Nephron progenitor cell (in vitro differentiated cells): ENCODE data around the gene AP2M1.
"Not testable (repeated sequence)": the region's sequence is repeated elsewhere in the genome, so short reads cannot be mapped to it uniquely, and the experiment has no call there.

Source experiments
- DNase-seq: peaks from one replicate; pipeline ENCODE4 v3.0.0; 2021
- H3K27ac Mint-ChIP-seq: 2 replicates; pipeline ENCODE4 v1.8.0; 2021; ENCODE audit warnings: mild to moderate bottlenecking, moderate library complexity, mixed read lengths
- H3K27me3 Mint-ChIP-seq: 2 replicates; pipeline ENCODE4 v1.8.0; 2021; ENCODE audit warnings: mild to moderate bottlenecking, low read depth, mixed read lengths; ENCODE audit not compliant: poor library complexity
- H3K36me3 Mint-ChIP-seq: 2 replicates; pipeline ENCODE4 v1.8.0; 2021; ENCODE audit warnings: low read depth, mixed read lengths
- H3K4me1 Mint-ChIP-seq: 2 replicates; pipeline ENCODE4 v1.8.0; 2021; ENCODE audit warnings: mixed read lengths
- H3K4me3 Mint-ChIP-seq: 2 replicates; pipeline ENCODE4 v1.8.0; 2021; ENCODE audit warnings: mild to moderate bottlenecking, moderate library complexity, mixed read lengths
- H3K9me3 Mint-ChIP-seq: 2 replicates; pipeline ENCODE4 v1.8.0; 2021; ENCODE audit warnings: mild to moderate bottlenecking, moderate library complexity, mixed read lengths
- TF ChIP-seq, protein P1 (sequence below): fragments of 200-600 bp; sonication (generic); IDR thresholded peaks from 2 replicates; pipeline ENCODE4 v1.5.0; 2021; ENCODE audit warnings: antibody characterized with exemption

AP2M1 gene

DNA sequence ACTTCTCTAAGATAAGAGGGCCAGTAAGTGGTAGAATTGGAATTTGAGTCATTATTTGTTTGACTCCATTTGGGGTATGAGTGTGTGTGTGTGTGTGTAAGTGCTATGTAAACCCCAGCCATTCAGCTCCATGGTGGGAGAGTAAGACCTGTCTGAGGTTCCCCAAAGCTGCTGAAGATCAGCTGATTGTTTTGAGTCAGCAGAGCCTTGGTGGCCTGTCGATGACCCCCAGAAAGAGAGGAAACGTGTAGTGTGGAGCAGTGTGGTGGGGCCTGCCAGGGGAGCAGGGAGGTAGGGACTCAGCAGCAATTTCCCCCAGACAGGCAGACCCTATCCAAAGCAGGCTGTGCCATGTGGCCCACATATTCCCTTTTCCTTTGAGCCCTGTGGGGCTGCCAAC lies 14.2 kb upstream of the AP2M1 start:
- peaks cover 32% of the 10 kb centered on the region for H3K36me3 Mint-ChIP-seq
- H3K27ac Mint-ChIP-seq, result no peak overlapping the region
- H3K4me3 Mint-ChIP-seq, result no peak overlapping the region
- TF ChIP-seq, protein P1, sequence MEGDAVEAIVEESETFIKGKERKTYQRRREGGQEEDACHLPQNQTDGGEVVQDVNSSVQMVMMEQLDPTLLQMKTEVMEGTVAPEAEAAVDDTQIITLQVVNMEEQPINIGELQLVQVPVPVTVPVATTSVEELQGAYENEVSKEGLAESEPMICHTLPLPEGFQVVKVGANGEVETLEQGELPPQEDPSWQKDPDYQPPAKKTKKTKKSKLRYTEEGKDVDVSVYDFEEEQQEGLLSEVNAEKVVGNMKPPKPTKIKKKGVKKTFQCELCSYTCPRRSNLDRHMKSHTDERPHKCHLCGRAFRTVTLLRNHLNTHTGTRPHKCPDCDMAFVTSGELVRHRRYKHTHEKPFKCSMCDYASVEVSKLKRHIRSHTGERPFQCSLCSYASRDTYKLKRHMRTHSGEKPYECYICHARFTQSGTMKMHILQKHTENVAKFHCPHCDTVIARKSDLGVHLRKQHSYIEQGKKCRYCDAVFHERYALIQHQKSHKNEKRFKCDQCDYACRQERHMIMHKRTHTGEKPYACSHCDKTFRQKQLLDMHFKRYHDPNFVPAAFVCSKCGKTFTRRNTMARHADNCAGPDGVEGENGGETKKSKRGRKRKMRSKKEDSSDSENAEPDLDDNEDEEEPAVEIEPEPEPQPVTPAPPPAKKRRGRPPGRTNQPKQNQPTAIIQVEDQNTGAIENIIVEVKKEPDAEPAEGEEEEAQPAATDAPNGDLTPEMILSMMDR, result no peak
- H3K4me1 Mint-ChIP-seq, result peaks cover 38% of the 10 kb centered on the region
- no peak for DNase-seq
- H3K9me3 Mint-ChIP-seq, result no peaks in the 10 kb centered on the region
- H3K27me3 Mint-ChIP-seq, result peaks cover 5% of the 10 kb centered on the region

DNA sequence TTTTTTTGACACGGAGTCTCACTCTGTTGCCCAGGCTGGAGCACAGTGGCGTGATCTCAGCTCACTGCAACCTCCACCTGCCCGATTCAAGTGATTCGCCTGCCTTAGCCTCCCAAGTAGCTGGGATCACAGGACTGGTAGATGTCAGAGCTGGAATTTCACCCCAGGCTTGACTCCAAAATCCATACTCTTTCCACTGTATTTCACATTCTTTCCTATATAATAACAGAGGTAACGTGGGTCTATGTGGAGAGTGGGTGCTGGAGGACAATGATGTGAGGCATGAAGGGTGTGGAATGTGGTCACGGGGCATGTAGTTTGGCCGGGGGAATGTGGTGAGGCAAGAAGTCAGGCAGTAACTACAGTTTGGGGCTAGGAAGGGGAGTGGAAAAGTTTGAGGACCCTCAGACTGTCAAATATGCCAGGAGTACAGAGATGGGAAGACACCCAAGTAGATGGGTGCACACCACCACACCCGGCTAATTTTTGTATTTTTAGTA lies 12.0 kb upstream of the AP2M1 start:
- H3K4me3 Mint-ChIP-seq, result not testable (repeated sequence)
- peaks cover 29% of the 10 kb centered on the region for H3K4me1 Mint-ChIP-seq

DNA sequence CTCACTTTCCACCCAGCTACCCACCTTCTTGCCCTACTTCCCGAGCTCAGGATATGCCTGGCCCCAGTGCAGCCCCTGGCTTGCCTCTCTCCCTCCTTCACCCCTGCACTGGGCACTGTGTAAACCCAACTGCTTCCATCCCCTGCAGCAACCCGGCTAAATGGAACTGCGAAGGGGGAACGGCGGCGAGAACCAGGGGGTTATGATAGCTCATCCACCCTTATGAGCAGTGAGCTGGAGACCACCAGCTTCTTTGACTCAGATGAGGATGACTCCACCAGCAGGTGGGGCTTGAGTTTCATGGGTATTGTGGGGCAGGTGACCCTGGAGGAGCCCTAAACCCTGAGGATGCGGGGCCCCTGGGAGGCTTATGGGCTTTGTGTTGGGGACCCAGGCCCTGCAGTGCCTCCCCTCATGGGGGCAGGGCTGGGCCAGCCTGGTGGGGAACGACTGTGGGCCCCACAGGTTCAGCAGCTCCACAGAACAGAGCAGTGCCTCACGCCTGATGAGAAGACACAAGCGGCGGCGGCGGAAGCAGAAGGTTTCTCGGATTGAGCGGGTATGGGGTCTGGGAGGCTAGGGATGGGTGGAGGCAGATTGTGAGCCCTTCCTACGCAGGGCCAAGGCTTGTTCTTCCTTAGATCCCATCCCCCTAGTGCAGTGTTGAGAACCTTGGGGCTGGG lies 9.9 kb upstream of the AP2M1 start:
- Mint-ChIP-seq H3K9me3 (no peaks in the 10 kb centered on the region), H3K4me3 (no peak overlapping the region), H3K36me3 (peaks cover 53% of the 10 kb centered on the region), H3K4me1 (peaks cover 19% of the 10 kb centered on the region), H3K27me3 (peaks cover 2% of the 10 kb centered on the region), H3K27ac (no peak overlapping the region)
- TF ChIP-seq, protein P1, result no peak
- DNase-seq, result no peak

More for the DNA sequence above, 12.0 kb upstream of the AP2M1 start:
- not testable (repeated sequence) for H3K27me3 Mint-ChIP-seq, H3K9me3 Mint-ChIP-seq, DNase-seq, H3K27ac Mint-ChIP-seq
- H3K36me3 Mint-ChIP-seq, result peaks cover 52% of the 10 kb centered on the region

DNA sequence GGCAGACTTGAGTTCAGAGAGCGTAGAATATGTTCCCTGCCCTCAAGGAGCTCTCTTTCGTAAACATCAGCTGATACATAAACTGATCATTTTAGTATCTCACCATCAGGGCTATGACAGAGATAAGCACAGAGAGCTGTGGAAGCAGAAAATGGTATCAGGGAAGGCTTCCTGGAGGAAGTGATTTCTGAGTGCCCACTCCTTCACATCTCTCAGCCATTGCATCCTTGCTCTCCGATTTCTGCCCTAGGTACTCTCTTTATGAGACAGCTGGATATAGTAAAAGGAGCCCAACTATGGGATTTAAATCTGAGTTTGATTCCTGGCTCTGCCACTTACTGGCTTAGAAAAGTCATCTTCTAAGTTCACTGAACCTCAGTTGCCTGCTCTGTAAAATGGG lies 9.1 kb upstream of the AP2M1 start:
- no peak for DNase-seq
- H3K9me3 Mint-ChIP-seq, result no peaks in the 10 kb centered on the region
- H3K27me3 Mint-ChIP-seq, result peaks cover 2% of the 10 kb centered on the region
- no peak overlapping the region for H3K4me3 Mint-ChIP-seq
- peaks cover 53% of the 10 kb centered on the region for H3K36me3 Mint-ChIP-seq
- H3K27ac Mint-ChIP-seq, result no peak overlapping the region
- H3K4me1 Mint-ChIP-seq, result peaks cover 12% of the 10 kb centered on the region
- TF ChIP-seq, protein P1, result no peak

DNA sequence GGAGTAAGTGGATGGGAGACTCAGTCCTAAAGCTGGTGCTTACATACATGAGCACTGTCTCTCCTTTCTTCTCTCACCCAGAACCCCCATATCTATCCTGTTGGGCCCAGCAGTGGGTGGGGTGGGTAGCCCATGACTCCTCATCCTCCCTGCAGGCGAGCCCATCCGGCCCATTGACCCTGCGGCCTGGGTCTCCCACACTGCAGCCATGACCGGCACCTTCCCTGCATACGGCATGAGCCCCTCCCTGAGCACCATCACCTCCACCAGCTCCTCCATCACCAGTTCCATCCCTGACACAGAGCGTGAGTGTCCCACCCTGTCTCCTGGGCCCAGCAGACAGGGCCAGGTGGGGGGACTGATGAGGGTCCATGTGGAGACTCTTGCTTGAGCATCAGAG lies 8.0 kb upstream of the AP2M1 start:
- H3K27me3 Mint-ChIP-seq, result peaks cover 2% of the 10 kb centered on the region
- H3K36me3 Mint-ChIP-seq, result peaks cover 60% of the 10 kb centered on the region
- no peak for DNase-seq

DNA sequence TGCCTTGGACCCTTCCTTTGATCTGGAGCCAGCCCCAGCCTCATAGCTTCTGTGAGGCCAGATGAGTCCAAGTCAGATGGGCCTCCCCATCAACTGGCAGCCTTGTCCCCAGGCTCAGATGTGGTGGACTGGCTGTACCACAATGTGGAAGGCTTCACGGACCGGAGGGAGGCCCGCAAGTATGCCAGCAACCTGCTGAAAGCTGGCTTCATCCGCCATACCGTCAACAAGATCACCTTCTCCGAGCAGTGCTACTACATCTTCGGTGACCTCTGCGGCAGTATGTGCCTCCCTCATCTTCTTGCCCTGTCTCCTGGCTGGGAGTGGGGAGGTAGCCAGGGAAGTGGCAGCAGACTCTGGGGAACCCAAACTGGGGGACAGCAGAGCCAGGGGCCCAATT lies 6.9 kb upstream of the AP2M1 start:
- DNase-seq, result no peak
- Mint-ChIP-seq H3K27ac (no peak overlapping the region), H3K9me3 (no peaks in the 10 kb centered on the region), H3K36me3 (peaks cover 63% of the 10 kb centered on the region), H3K27me3 (peaks cover 2% of the 10 kb centered on the region), H3K4me3 (no peak overlapping the region), H3K4me1 (peaks cover 10% of the 10 kb centered on the region)
- TF ChIP-seq, protein P1, result no peak

More for the DNA sequence above, 8.0 kb upstream of the AP2M1 start:
- H3K27ac Mint-ChIP-seq, result no peak overlapping the region
- H3K4me3 Mint-ChIP-seq, result no peak overlapping the region
- H3K9me3 Mint-ChIP-seq, result no peaks in the 10 kb centered on the region
- TF ChIP-seq, protein P1, result no peak
- H3K4me1 Mint-ChIP-seq, result peaks cover 7% of the 10 kb centered on the region
